Liver (tissue), 2 donors: ENCODE data around the gene TUNAR.

Experiments
- CTCF ChIP-seq: fragments of 150-350 bp; IDR thresholded peaks from 2 replicates; pipeline ENCODE4 v1.5.1; 2017; ENCODE audit warnings: improper control_type of control experiment, low read depth, low read length; ENCODE audit not compliant: missing input control
- MAX ChIP-seq: IDR thresholded peaks from 2 replicates; pipeline ENCODE4 v1.6.1; 2016; ENCODE audit warnings: antibody characterized with exemption
- REST ChIP-seq: IDR thresholded peaks from 2 replicates; pipeline ENCODE4 v1.6.1; 2016; ENCODE audit warnings: antibody characterized with exemption, mild to moderate bottlenecking
- donor health status: healthy.

- TF ChIP-seq MAX (no peak), CTCF (no peak), REST (no peak)
Observed at GRCh38 chr14:95838862-95839261, 37.8 kb upstream of the TUNAR start.
